HL-60 (cell line): ENCODE measurements around the gene LYPD8.

Experiments used
- DNase-seq, 2 experiments: peaks; one replicate each; pipeline ENCODE4 v3.0.0-alpha.2; 2010 to 2020; ENCODE audit warnings: low read depth in 1 of 2, low spot score in 1 of 2
- H3K27ac ChIP-seq: fragments of 250-450 bp; sonication (Bioruptor Pico); replicated peaks from 2 replicates; pipeline ENCODE4 v1.5.1; 2020; ENCODE audit warnings: mild to moderate bottlenecking, moderate library complexity
- H3K27me3 ChIP-seq: fragments of 250-450 bp; sonication (Bioruptor Pico); 2 replicates; pipeline ENCODE4 v1.5.1; 2021; ENCODE audit warnings: mild to moderate bottlenecking, moderate library complexity; ENCODE audit not compliant: insufficient read depth, poor library complexity, severe bottlenecking
- H3K4me3 ChIP-seq: replicated peaks from 2 replicates; pipeline ENCODE4 v1.5.1; 2011; ENCODE audit warnings: mild to moderate bottlenecking, control low read depth, low read length; ENCODE audit not compliant: insufficient read depth
- CTCF ChIP-seq: IDR thresholded peaks from one replicate; pipeline ENCODE4 v1.5.1; 2011; ENCODE audit warnings: low read length, control low read depth, inconsistent platforms; ENCODE audit not compliant: insufficient read depth
- GABPA ChIP-seq: IDR thresholded peaks from 2 replicates; pipeline ENCODE4 v1.6.1; 2012; ENCODE audit warnings: low read depth
- POLR2AphosphoS5 ChIP-seq: IDR thresholded peaks from 2 replicates; pipeline ENCODE4 v1.6.1; 2012; ENCODE audit warnings: low read depth
- REST ChIP-seq: IDR thresholded peaks from 2 replicates; pipeline ENCODE4 v1.6.1; 2012; ENCODE audit warnings: low read depth; ENCODE audit not compliant: insufficient replicate concordance
- SPI1 ChIP-seq: IDR thresholded peaks from 2 replicates; pipeline ENCODE4 v1.6.1; 2012; ENCODE audit warnings: low read depth, mild to moderate bottlenecking, borderline replicate concordance

Gene LYPD8

GRCh38 chr1:248702714-248703113, 52.8 kb downstream of the LYPD8 start, which contains the start of gene OR14I1:
Gene OR14I1 (minus strand): TSS chr1:248702766.
- Histone ChIP-seq H3K27ac (no peak within 1 kb of the TSS), H3K27me3 (no peaks in the 10 kb centered on the region), H3K4me3 (no peak within 1 kb of the TSS)
- TF ChIP-seq REST: no peak
- no peak for TF ChIP-seq CTCF
- TF ChIP-seq POLR2AphosphoS5: no peak
- no peak for TF ChIP-seq GABPA
- TF ChIP-seq SPI1: no peak
- no peak for DNase-seq

GRCh38 chr1:248699099-248699498, 56.5 kb downstream of the LYPD8 start:
- Histone ChIP-seq H3K27me3 (no peaks in the 10 kb centered on the region), H3K27ac (no peak overlapping the region), H3K4me3 (no peak overlapping the region)
- no peak for DNase-seq
- TF ChIP-seq CTCF (no peak), POLR2AphosphoS5 (no peak), SPI1 (no peak), GABPA (no peak), REST (no peak)

GRCh38 chr1:248697907-248698306, 57.7 kb downstream of the LYPD8 start:
- Histone ChIP-seq H3K27me3 (no peaks in the 10 kb centered on the region), H3K4me3 (no peak overlapping the region), H3K27ac (no peak overlapping the region)
- DNase-seq: no peak
- TF ChIP-seq SPI1 (no peak), GABPA (no peak), REST (no peak), CTCF (no peak), POLR2AphosphoS5 (no peak)
